ENCODE data around the gene DCT. TPM values are rescaled to one million over a fixed set of nuclear protein-coding genes. Genes with fewer than 3 reads are reported as not detected.
"Not testable (repeated sequence)": the region's sequence is repeated elsewhere in the genome, so short reads cannot be mapped to it uniquely, and the experiment has no call there.

The DCT gene
- total RNA-seq: not detected in 2 replicates

DNA sequence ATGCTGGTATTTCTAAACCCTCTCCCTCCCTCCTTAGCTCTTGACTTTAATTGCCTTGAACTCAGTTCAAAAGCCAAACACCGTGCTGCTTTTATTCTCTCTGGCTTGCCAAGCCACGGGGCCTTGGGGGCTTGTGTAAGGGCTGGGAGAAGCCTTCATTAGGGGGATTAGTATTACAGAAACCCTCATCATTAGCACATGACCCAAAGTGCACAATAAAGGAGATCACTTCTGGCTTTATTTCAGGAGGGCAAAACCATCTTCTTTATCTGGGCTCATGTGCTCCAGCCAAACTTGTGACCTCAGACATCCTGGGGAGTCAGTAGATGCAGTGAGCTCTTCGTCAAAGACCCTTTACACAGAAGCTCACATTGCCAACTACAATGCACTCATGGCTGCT, at the start of gene DCT:
Gene DCT (minus strand): TSS at position 67 of the 400 bp plus-strand sequence. CDS start 427 bp downstream, outside the sequence.
- no peak for DNase-seq (ENCODE audit: low read depth, low spot score)

DNA sequence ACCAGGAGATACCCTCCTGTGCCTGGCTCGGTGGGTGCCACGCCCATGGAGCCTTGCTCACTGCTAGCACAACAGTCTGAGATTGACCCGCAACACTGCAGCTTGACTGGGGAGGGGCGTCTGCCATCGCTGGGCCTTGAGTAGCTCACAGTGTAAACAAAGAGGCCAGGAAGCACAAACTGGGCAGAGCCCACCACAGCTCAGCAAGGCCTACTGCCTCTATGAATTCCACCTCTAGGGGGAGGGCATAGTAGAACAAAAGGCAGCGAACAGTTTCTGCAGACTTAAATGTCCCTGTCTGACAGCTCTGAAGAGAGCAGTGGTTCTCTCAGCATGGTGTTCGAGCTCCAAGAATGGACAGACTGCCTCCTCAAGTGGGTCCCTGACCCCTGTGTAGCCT, 47.5 kb upstream of the DCT start:
- DNase-seq (ENCODE audit: low read depth, low spot score): not testable (repeated sequence)

DNA sequence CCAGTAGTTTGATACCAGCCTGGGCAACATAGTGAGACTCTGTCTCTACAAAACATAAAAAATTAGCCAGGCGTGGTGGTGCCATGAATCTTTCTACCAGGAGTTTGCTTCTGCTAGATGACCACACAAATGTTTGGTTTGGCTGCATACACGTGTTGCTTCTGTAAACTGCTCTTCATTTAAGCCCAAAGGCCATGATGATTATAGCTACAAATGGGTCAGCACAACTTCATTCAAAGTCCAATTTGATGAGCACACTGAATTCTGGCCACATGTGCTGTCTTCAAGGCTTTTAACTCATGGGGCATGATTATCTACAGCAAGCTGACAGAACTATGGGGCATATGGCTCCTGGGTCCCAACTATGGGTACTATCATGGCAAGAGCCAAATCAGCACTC, 46.3 kb upstream of the DCT start:
- DNase-seq (ENCODE audit: low read depth, low spot score): no peak

DNA sequence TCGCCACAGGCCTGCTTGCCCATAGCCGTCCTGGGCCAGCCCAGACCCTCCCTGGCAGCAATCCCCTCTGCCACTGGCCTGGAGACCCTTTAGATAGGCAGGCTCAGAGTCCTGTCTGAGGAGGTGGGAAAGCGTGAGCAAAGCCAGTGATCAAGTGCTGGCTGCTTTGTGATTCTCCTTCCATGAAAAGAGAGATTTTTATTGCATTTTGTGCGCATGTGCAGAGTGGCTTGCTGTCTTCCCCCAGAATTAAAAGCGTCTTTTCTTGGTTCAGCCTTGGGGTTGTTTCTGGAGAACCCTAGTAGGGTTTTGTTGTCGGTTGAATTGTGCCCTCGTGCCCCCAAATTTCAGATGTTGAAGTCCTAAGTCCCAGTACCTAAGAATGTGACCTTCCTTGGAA, 44.9 kb upstream of the DCT start:
- DNase-seq (ENCODE audit: low read depth, low spot score): no peak

DNA sequence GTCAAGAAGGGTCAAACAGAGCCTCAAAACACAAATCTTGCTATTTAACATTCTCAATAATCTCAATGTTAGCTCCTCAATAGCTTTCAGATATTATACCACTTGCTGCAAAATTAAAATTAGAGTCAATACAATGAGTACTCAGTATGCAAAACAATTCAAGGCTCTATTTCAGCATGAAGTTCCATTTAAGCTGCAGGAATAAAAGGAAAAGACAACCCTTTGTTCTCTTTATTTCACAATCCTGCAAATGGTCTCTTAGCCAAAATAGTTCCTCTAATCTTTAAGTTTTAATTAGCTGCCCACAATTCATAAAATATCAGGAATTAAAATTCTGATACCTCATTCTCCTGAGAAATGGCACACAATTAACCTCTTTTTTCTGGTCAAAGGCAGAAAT, 40.5 kb upstream of the DCT start:
- DNase-seq (ENCODE audit: low read depth, low spot score): no peak

DNA sequence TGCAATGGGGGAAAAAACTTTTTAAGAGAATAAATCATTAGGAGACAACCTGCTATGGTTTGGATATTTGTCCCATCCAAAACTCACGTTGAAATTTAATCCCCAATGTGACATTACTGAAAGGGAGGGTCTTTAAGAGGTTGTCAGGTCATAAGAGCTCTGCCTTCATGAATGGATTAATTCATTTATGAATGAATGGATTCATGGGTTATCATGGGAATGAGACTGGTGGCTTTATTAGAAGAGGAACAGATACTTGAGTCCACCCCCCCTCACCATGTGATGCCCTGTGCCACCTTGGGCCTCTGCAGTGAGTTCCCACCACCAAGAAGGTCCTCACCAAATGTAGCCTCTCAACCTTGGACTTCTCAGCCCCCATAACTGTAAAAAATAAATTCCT, 37.0 kb upstream of the DCT start:
- DNase-seq (ENCODE audit: low read depth, low spot score): no peak

DNA sequence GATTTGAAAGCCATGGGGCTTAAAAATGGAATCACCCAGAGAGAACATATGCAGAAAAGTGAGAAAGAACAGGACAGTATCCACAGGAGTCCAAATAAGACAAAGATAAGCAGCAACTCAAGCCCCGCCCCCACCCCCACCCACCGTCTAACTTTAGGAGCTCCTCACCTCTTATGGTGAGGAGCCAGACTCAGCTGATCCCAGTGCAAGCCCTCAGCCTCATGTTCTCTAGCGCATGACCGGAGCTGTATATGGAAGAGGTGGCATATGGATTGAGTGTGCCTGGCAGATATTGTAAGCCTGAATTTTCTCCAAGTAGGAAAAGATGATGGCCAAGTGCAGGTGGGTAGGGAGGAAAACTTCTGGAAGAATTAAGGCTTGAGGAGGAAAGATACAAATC, 36.4 kb upstream of the DCT start:
- DNase-seq (ENCODE audit: low read depth, low spot score): no peak

DNA sequence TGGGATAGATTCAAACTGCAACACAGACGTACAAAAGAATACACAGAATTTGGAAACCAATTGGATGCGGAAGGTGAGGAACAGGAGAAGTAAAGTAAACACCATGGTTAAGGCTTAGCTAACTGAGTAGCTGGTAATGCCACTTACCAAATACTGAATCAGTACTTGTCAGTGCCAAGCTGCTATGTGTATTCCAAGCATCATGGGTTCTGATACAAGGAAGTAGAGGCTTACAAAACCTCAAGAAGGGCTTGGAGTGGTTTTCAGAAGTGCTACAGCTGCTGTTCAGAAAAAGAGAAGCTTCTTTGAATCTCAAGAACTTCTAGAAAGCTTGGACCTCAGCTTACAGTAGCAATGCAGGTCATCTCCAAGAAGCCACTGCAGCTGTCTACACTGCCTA, 35.9 kb upstream of the DCT start:
- DNase-seq (ENCODE audit: low read depth, low spot score): no peak

DNA sequence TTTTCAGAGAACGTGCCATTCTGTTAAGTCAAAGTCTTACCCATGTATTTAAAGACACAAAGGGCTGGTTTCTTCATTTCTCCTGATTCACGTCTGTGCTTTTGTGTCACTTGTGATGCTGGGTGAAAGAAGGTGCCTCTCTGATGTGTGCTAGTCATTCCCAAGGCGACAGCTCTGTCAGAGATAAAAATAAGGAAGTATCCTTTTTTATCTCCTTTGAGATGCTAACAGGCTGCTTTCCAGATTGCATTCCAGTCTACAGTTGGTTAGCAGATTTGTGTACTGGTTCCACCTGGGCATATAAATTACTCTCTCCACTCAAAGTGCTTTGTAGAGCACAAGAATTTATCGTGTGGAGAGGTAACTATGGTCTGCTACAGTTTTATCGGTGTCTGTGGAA, 33.5 kb upstream of the DCT start:
- no peak for DNase-seq (ENCODE audit: low read depth, low spot score)

DNA sequence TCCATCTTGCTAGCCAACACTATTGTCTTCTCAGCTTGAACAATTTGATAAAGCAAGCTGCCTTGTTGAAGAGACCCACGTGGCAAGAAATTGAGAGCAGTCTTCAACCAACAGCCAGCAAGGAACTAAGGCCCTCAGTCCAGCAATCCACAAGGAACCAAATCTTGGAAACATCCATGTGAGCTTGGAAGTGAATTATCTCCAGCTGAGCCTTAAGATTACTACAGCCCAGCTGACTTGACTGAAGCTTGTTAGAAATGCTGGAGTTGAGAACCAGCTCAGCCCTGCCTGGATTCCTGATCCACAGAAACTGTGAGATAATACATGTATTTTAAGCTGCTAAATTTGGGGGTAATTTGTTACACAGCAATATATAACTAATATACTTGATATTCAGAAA, 26.2 kb upstream of the DCT start:
- DNase-seq (ENCODE audit: low read depth, low spot score): no peak

DNA sequence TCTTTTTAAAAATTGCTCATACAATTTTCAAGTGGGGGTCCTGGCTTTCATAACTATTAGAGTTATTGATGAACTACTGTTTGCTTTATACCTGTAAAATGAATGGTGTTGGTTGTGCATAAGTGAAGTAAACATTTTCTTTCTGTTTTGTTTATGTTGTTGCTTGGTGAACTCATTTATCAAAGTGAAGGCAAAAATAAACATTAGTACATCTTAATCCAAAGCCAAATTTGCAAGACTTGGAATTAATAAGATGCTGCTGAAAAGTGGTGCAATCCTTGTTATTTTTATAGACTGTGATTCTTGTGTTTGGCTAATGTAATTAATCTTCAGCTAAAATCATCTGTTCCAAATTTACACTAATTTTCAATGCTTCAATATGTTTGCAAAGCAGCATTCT, 24.4 kb upstream of the DCT start:
- no peak for DNase-seq (ENCODE audit: low read depth, low spot score)

DNA sequence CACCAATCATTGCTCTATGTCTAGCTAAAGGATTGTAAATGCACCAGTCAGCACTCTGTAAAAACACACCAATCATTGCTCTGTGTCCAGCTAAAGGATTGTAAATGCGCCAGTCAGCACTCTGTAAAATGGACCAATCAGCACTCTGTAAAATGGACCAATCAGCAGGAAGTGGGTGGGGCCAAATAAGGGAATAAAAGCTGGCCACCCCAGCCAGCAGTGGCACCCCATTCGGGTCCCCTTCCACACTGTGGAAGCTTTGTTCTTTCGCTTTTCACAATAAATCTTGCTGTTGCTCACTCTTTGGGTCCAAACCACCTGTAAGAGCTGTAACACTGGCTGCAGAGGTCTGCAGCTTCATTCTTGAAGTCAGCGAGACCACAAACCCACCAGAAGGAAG, 19.3 kb upstream of the DCT start:
- not testable (repeated sequence) for DNase-seq (ENCODE audit: low read depth, low spot score)

DNA sequence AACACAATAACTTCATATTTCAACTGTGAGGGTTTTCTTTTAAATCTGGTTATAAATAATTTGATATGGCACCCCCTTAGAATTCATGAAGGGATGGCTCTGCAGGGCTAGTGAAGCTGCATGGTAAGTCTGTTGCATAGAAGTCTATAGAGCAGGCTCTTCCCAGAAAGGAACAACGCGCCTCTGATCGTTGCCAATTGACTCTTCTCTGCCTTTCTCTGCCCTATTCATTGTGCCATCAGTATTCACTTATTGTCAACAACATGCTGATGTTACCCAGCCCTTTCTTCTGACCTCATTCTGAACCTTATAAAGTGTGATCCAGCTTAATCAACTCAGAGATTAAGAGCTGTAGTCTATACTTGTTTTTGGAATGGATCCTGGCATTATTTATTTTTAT, 16.3 kb upstream of the DCT start:
- no peak for DNase-seq (ENCODE audit: low read depth, low spot score)

DNA sequence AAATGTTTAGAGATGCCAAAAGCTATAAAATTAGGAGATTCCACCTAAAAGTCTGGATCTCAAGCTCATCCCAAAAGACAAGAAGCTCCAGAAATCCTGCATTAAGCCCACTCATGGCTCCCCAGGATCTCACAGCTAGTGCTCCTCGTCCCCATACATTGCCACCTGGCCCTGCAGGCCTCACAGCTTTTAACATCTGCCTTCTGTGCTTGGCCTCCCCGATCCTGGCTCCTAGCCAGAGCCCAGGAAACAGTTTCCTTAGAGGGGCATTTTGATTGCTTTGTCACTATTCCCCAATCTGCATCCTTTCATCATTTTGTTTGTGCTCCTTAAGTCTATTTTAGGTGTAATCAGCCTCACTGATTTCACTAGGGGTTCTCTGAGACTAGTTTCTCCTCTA, 14.5 kb upstream of the DCT start:
- no peak for DNase-seq (ENCODE audit: low read depth, low spot score)

DNA sequence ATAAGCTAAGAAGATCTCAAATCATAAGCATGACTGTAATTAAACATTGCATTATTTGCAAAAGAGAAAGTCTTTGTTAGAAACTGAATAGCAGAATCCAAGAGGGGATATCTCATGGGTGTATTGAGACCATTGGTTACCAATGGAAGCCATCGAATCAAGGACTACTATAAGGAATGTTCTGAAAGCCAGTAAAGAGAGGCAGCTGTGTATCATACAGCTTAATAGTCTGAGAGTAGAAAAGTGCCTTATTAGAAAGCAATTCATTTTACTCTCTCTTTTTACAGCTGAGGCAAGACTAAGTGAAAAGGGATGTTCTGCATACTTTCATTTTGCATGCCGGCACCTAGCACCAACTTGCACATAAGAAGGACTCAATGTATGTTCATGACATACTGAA, 7.6 kb upstream of the DCT start:
- DNase-seq (ENCODE audit: low read depth, low spot score): no peak

DNA sequence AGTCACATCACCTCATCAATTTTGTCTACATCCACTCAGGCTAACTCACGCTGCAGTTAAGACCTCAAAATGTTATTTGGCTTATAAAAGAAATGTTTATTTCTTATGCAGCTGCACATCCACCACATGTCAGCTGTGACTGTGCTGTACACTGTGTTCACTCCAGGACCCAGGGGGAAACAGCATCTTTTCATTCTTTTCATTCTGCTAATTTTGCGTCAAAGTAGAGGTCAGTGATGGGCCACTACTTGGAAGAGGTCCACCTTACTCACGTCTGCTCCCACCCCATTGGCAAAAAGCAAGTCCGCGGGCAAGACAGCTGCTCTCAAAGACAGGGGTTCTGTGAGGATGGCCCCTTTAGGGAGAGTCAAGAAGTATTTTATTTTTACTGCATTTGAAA, 4.5 kb upstream of the DCT start:
- DNase-seq (ENCODE audit: low read depth, low spot score): no peak

DNA sequence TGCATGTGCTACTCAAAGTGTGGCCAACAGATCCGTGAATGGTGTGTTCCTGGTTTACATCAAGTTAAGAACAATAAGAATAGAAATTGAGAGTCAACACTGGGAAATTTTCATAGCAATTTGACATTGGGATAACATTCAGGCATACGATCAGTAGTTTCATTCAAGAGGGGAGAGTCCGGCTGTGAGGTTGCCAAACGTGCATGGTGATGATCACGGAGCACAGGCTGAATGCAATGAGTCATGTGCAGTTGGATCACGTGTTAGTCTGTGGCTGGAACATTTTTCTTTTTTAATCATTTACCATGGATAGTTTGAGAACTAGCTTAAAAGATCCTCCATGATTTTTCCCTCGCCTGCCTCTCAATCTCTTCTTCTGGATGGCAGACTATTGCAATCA, 2.5 kb upstream of the DCT start:
- no peak for DNase-seq (ENCODE audit: low read depth, low spot score)

DNA sequence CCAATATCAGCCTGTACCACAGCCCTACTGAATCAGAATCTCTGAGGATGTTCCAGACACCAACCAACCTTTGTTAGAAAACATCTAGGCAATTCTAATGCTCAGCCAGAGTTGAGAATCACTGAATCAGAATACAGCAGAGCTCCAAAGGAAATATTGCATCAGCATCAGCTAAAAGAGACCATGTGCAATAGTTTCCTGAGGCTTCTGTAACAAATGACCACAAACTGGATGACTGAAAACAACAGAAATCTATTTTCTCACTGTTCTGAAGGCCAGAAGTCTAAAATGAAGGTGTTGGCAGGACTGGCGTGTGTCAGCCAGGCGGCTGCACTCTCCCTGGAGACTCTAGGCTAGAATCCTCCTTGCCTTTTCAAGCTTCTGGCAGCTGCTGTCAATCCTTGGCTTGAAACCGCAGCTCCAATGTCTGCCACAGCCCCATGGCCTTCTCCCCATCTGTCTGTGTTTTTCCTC, 1.2 kb upstream of the DCT start:
- no peak for DNase-seq (ENCODE audit: low read depth, low spot score)

DNA sequence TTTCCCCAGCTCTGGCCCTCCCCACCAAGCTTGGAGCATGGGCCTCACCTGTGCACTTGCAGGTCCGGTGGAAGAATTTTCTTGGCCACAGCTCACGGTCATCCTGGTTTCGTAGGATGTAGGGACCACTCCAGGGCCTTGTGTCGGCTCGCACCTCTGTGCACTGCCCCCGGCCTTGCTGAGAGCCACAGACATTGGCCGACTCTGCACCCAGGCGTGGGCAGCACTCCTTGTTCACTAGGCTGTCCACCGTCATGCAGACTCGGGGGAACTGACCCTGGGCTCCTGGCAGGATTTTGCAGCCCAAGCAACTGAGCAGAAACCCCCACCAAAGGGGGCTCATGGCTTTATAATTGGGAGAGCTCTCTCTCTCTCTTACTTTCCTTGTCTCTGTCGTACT, 569 bp downstream of the DCT start:
- DNase-seq (ENCODE audit: low read depth, low spot score): no peak

DNA sequence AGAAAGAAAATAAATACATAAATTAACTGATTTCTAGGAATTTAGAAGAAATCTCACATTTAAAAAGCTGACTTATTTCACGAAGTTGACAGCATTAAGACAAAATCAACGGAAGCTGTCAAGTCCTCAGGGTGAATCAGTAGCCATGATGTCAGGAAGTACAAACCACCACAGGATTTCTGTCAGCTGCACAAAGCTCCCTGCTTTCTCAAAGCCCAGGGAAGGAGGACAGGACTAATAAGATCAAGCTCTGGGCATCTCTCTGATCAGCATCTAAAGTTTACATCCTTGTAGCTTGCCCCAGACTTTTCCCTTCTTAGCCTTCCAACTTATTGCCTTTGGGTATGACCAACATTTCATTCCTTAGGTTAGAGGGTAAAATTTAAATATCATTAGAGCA, 9.4 kb downstream of the DCT start:
- no peak for DNase-seq (ENCODE audit: low read depth, low spot score)

DNA sequence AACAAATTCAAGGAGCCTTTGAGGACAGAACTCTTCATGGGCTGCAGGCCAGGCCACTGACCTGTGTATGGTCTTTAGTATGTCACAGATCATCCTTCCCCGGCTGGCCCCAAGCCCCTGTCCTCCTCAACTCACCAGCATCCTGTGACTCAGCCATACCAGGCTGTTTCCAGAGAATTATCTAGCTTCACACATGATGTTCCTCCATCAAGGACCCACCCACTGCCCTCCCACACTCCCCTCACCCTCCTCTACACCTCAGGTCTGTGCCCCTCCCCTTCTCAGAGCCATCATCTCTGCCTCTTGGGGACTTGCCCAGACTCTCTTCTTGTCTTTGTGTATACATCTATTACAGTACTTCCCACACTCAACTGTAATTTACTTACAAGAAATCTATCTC, 14.7 kb downstream of the DCT start:
- DNase-seq (ENCODE audit: low read depth, low spot score): no peak

DNA sequence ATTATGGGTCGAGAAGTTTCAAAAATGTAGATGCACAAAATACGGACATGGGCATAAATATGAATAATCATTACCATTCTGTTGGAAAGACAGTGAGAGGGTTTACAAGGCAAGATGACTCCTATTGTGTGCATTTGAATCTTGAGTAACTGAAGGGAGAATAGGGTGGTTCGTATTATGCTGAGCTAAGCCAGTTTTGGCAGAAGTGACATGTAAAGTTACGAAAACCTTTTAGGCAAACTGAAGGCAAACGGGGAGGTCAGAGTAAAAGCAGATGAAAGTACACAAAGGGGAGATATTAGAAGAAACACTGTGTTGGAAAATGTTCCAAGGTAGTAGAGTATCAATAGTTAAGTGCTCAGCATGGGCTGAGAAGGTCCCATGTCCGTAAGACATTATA, 16.8 kb downstream of the DCT start:
- DNase-seq (ENCODE audit: low read depth, low spot score): no peak

DNA sequence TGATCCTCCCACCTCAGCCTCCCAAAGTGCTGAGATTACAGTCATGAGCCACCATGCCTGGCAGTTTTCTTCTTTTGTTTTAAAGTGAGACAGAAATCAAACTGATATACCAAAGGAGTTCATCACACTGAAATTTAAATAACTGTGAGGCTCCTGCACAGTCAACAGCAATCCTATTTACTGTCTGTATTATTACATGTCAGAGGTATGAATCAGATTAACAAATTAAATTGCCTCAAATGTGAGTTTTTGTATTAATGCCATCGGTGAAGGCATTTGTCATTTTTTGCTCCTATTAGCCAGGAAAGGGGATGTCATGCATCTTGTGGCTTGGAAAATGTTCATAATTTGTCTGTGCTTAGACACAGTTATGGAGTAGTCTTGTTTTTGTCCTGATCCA, 20.4 kb downstream of the DCT start:
- no peak for DNase-seq (ENCODE audit: low read depth, low spot score)

DNA sequence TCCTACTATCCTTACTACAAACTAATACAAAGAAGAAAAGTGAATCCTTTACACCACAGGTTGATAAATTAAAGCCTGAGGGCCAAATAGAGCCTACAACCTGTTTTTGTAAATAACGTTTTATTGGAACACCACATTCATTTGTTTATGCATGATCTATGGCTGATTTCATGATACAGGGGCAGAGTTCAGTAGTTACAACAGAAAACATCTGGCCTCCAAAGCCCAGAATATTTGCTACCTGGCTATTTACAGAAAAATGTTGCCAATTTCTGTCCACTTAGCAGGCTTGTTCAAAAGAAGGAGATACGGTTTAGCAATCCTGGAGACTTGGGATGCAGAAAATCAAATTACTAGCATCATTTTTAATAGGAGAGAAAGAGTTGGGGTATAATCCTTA, 24.1 kb downstream of the DCT start:
- DNase-seq (ENCODE audit: low read depth, low spot score): no peak

DNA sequence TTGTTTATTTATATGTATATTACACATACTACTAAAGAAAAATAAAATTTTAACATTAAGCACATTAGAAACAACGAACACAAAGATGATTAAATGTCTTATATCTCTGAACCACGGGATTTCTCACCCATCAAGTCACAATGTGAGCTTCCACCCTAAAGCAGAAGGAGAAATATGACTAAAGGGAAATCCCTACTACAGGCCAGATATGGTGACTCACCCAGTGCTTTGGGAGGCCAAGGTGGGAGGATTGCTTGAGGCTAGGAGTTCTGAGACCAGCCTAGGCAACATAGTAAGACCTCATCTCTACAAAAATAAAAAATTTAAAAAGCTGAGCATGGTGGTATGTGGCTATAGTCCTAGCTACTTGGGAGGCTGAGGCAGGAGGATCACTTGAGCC, 24.6 kb downstream of the DCT start:
- DNase-seq (ENCODE audit: low read depth, low spot score): no peak
